ENCODE data around the gene NEDD9. TPM values are rescaled to one million over a fixed set of nuclear protein-coding genes. Genes with fewer than 3 reads are reported as not detected.

The NEDD9 gene
- total and polyA plus RNA-seq, 2 of the 4 experiments (the other 2 are of a cell fraction): 7.6 to 16.5 TPM

DNA sequence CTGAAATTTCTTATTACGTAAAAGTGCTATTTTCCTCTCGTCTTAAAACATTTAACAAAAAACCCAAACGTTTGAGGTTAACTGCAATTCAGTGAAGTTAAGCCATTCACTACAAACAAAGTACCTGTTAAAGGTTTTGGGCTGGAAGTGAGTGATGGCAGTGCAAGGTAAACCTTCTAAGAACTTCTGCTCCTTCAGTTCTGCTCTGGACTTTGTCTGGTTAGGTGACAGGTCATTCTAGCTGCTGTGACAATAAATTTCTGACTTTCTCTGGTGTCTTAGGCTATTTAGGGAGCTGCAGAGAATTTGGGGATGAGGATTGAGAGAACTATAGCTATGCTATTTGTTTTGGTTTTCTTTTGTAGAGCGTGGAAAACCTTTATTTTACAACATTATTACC lies 36.5 kb upstream of the NEDD9 start:
- POLR2A ChIA-PET (ENCODE audit: unreplicated experiment): no interaction called here
- Histone ChIP-seq H3K9ac (ENCODE audit: low read depth, low read length) (no peak overlapping the region), H3K27me3 (ENCODE audit: control insufficient read depth, insufficient read depth, low read length) (no peaks in the 10 kb centered on the region), H3K23ac (ENCODE audit: low read depth, low read length) (no peak overlapping the region), H2AK9ac (replicated peaks; ENCODE audit: low read depth, low read length, poor library complexity) (no peak overlapping the region), H2AK5ac (ENCODE audit: low read depth, low read length) (peak overlapping the region; percentile 44; the same call in 1 of the 2 replicates), H4K8ac (ENCODE audit: low read depth in 2 of 2, low read length in 2 of 2) (no peak overlapping the region), H4K20me1 (ENCODE audit: insufficient read depth, low read length) (no peaks in the 10 kb centered on the region), H3K56ac (ENCODE audit: extremely low read depth, insufficient read depth, low read length) (no peak overlapping the region), H2BK15ac (ENCODE audit: low read depth, low read length) (no peak overlapping the region), H3K4me1 (ENCODE audit: control insufficient read depth, insufficient read depth, low read length) (peaks cover 22% of the 10 kb centered on the region), H2AFZ (replicated peaks; ENCODE audit: low read length, poor library complexity) (no peak overlapping the region), H3K36me3 (ENCODE audit: control insufficient read depth, insufficient read depth, low read length) (no peaks in the 10 kb centered on the region), H4K91ac (ENCODE audit: insufficient read depth, low read depth, low read length) (0 out of 2 replicates have a peak overlapping the region, but pooled peaks have one; percentile 23), H2BK5ac (ENCODE audit: low read depth, low read length, poor library complexity, severe bottlenecking) (no peak overlapping the region), H2BK120ac (ENCODE audit: low read depth, low read length) (0 out of 2 replicates have a peak overlapping the region, but pooled peaks have one; percentile 3), H3K79me1 (ENCODE audit: low read depth in 1 of 2, low read length in 2 of 2) (no peaks in the 10 kb centered on the region), H3K14ac (replicated peaks; ENCODE audit: low read depth, low read length) (no peak overlapping the region), H2BK20ac (ENCODE audit: low read depth, low read length) (no peak overlapping the region), H3K9me1 (ENCODE audit: insufficient read depth, low read length) (peaks cover 22% of the 10 kb centered on the region), H3K4me2 (ENCODE audit: low read depth, low read length) (no peak overlapping the region), H3K4ac (ENCODE audit: low read depth, low read length) (no peak overlapping the region), H3K18ac (ENCODE audit: low read depth, low read length) (no peak overlapping the region), H4K5ac (ENCODE audit: low read depth, low read length) (no peak overlapping the region), H3K27ac (ENCODE audit: insufficient read depth, low read length) (no peak overlapping the region), H3K4me3 (ENCODE audit: insufficient read depth, low read depth, low read length) (no peak overlapping the region), H3K9me3 (ENCODE audit: control insufficient read depth, insufficient read depth, low read length) (no peaks in the 10 kb centered on the region)
- dilution Hi-C loops (cut with HindIII; ENCODE audit: low sequenced_read_pairs, unreplicated experiment): no loop called here
- no peak for TF ChIP-seq FOS (IDR thresholded peaks at IDR 0.05; ENCODE audit: low read depth, low read length)
- TF ChIP-seq CHD1 (IDR thresholded peaks at IDR 0.05; ENCODE audit: low read depth, low read length): no peak
- no peak for TF ChIP-seq MXI1 (IDR thresholded peaks at IDR 0.05; ENCODE audit: borderline replicate concordance, low read depth, low read length)
- TF ChIP-seq, protein P1, sequence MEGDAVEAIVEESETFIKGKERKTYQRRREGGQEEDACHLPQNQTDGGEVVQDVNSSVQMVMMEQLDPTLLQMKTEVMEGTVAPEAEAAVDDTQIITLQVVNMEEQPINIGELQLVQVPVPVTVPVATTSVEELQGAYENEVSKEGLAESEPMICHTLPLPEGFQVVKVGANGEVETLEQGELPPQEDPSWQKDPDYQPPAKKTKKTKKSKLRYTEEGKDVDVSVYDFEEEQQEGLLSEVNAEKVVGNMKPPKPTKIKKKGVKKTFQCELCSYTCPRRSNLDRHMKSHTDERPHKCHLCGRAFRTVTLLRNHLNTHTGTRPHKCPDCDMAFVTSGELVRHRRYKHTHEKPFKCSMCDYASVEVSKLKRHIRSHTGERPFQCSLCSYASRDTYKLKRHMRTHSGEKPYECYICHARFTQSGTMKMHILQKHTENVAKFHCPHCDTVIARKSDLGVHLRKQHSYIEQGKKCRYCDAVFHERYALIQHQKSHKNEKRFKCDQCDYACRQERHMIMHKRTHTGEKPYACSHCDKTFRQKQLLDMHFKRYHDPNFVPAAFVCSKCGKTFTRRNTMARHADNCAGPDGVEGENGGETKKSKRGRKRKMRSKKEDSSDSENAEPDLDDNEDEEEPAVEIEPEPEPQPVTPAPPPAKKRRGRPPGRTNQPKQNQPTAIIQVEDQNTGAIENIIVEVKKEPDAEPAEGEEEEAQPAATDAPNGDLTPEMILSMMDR (conservative IDR thresholded peaks at IDR 0.05; ENCODE audit: low read depth, low read length): no peak
- no peak for TF ChIP-seq CEBPB (IDR thresholded peaks at IDR 0.05; ENCODE audit: low read depth, low read length)
- TF ChIP-seq NFE2L2 (IDR thresholded peaks at IDR 0.05; ENCODE audit: low read depth, low read length): no peak
- no peak for TF ChIP-seq MAFK (IDR thresholded peaks at IDR 0.05; ENCODE audit: low read depth, low read length)
- BruUV-seq (replicated peaks): no TSS peak
- DNase-seq (no peak), ATAC-seq (ENCODE audit: low read depth) (no peak)
- intact Hi-C loops (cut with micrococcal nuclease): no loop called here
- CTCF ChIA-PET: interaction anchor here (0.5 kb wide), 1 partner anchor 224 kb away, joined by 4 read pairs; no protein-coding TSS in a partner anchor
- in situ Hi-C loops (cut with MboI; ENCODE audit: low sequenced_read_pairs): no loop called here
- no CpG with 5 or more reads among the region's 4 CpGs for WGBS, 2 experiments (ENCODE audit: extremely low coverage in 2 of 2, insufficient read length in 1 of 2)

Data from IMR-90 (cell line).